Activated CD4-positive, alpha-beta memory T cell treated with anti-CD3 and anti-CD28 coated beads for 36 hours (primary cell): Measurements from ENCODE around the gene PLAAT2. TPM values are rescaled to one million over a fixed set of nuclear protein-coding genes. Genes with fewer than 3 reads are reported as not detected.
"Not testable (repeated sequence)": the region's sequence is repeated elsewhere in the genome, so short reads cannot be mapped to it uniquely, and the experiment has no call there.

ENCODE experiments used
- CTCF ChIA-PET: fragments of 350-600 bp; sonication (Branson Sonifier 250); formaldehyde crosslinking; loops from one replicate; lab custom pipeline; 2021; ENCODE audit warnings: antibody characterized with exemption, inconsistent platforms; lab: Charles Lee
- POLR2A ChIA-PET: fragments of 350-600 bp; sonication (Branson Sonifier 250); formaldehyde crosslinking; loops from one replicate; lab custom pipeline; 2021; ENCODE audit warnings: antibody characterized with exemption; lab: Charles Lee
- DNase-seq: peaks from one replicate; pipeline ENCODE4 v3.0.0-alpha.2; 2020
- H3K27ac Mint-ChIP-seq: one replicate; pipeline ENCODE4 v1.8.0; 2021; ENCODE audit warnings: mixed read lengths
- H3K27me3 Mint-ChIP-seq: one replicate; pipeline ENCODE4 v1.8.0; 2021; ENCODE audit warnings: mixed read lengths
- H3K36me3 Mint-ChIP-seq: one replicate; pipeline ENCODE4 v1.8.0; 2021; ENCODE audit warnings: mixed read lengths
- H3K4me1 Mint-ChIP-seq: one replicate; pipeline ENCODE4 v1.8.0; 2021; ENCODE audit warnings: low read depth, mixed read lengths
- H3K4me3 Mint-ChIP-seq: one replicate; pipeline ENCODE4 v1.8.0; 2021; ENCODE audit warnings: mild to moderate bottlenecking, mixed read lengths
- H3K9me3 Mint-ChIP-seq: one replicate; pipeline ENCODE4 v1.8.0; 2021; ENCODE audit warnings: mixed read lengths
- intact Hi-C: fragments of 100-400 bp; cut with micrococcal nuclease; formaldehyde crosslinking; loops from one replicate; pipeline ENCODE4 v1.15.1; 2023
- total RNA-seq, 2 experiments: library from RNA; stranded (reverse); gene quantifications; one replicate each; pipeline ENCODE4 v1.2.3, GENCODE V29; 2021

Gene PLAAT2
- total RNA-seq, 2 experiments from 2014 or later = 0.44 TPM; not detected in 1

GRCh38 chr11:63556404-63557013 is 6.7 kb downstream of the PLAAT2 start:
- Mint-ChIP-seq H3K27me3 (no peaks in the 10 kb centered on the region), H3K4me1 (peaks cover 41% of the 10 kb centered on the region), H3K27ac (no peak overlapping the region), H3K9me3 (no peaks in the 10 kb centered on the region), H3K36me3 (no peaks in the 10 kb centered on the region), H3K4me3 (no peak overlapping the region)
- ChIA-PET CTCF (no interaction called here), POLR2A (no interaction called here)
- DNase-seq = no peak
- intact Hi-C loops = no loop called here

- Mint-ChIP-seq H3K27me3 (no peaks in the 10 kb centered on the region), H3K36me3 (no peaks in the 10 kb centered on the region), H3K4me3 (peak overlapping the region; percentile 39), H3K27ac (peak overlapping the region; percentile 60), H3K4me1 (peaks cover 35% of the 10 kb centered on the region), H3K9me3 (no peaks in the 10 kb centered on the region)
- POLR2A ChIA-PET = interaction anchor here (1.9 kb wide), 1 partner anchor 12 kb away, joined by 8 read pairs; no protein-coding TSS in a partner anchor
- intact Hi-C loops = no loop called here
- CTCF ChIA-PET = no interaction called here
- DNase-seq = no peak
Observed at GRCh38 chr11:63554877-63555223, 8.3 kb downstream of the PLAAT2 start.

DNA sequence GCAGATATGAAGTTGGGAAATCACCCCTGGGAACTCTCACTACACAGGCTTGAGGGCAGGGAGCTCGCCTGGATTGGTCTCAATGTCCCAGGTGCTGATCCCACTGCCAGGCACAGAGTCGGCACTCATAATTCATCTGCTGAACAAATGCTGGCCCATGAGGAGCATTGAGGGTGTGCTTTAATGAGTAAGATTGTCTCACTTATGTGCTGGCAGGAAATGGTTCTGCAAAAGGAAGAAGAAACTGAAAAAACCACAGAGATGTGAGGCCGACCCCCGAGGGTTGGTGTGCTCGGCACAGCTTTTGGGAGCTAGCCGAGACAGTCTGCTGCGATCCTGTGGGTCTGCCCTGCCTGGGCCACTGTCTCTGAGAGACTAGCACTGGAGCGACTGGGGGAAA is 9.4 kb downstream of the PLAAT2 start:
- H3K4me1 Mint-ChIP-seq = peaks cover 34% of the 10 kb centered on the region
- H3K9me3 Mint-ChIP-seq = no peaks in the 10 kb centered on the region
- DNase-seq = peak; percentile 74
- H3K36me3 Mint-ChIP-seq = no peaks in the 10 kb centered on the region
- ChIA-PET CTCF (interaction anchor here (0.6 to 0.8 kb wide), 2 partner anchors 12 to 185 kb away, joined by 3 read pairs; no protein-coding TSS in a partner anchor), POLR2A (interaction anchor here (1.9 to 3.1 kb wide), 2 partner anchors 10 to 13 kb away, joined by 8 to 20 read pairs; partner anchors contain the start of gene PLAAT2)
- no peaks in the 10 kb centered on the region for H3K27me3 Mint-ChIP-seq
- H3K4me3 Mint-ChIP-seq = peak overlapping the region; percentile 69
- H3K27ac Mint-ChIP-seq = peak overlapping the region; percentile 95
- intact Hi-C loops = loop anchor here (1.0 kb wide), 2 partner anchors 14 to 18 kb away; no protein-coding TSS in a partner anchor

- peaks cover 34% of the 10 kb centered on the region for H3K4me1 Mint-ChIP-seq
Observed at GRCh38 chr11:63552921-63553320, 10.3 kb downstream of the PLAAT2 start.

DNA sequence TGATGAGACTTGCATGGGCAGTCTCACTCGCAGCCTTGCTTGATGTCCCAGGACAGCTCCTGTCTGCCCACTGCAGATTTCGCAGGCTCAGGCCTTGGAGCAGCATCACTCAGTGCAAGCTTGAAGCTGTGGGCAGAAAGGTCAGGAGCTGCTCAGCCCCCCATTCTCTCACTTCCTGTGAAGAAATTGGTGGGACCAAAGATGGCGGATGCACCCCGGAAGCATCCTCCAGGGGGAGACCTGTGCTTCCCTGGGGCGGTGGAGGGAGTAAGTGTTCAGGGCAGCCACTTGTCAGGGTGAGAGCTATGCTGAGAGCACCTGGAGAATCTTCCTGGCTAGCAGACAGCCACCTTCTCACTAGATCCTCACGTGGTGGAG is 11.3 kb downstream of the PLAAT2 start:
- no peak overlapping the region for H3K4me3 Mint-ChIP-seq
- intact Hi-C loops = no loop called here
- H3K4me1 Mint-ChIP-seq = peaks cover 34% of the 10 kb centered on the region
- ChIA-PET CTCF (interaction anchor here (0.6 kb wide), 2 partner anchors 17 to 77 kb away, joined by 3 to 5 read pairs; no protein-coding TSS in a partner anchor), POLR2A (interaction anchor here (1.4 to 3.1 kb wide), 5 partner anchors 9 to 16 kb away, joined by 3 to 20 read pairs (median 7); partner anchors contain the start of genes PLAAT2 and PLAAT4)
- H3K9me3 Mint-ChIP-seq = no peaks in the 10 kb centered on the region
- peaks cover 2% of the 10 kb centered on the region for H3K36me3 Mint-ChIP-seq
- H3K27ac Mint-ChIP-seq = no peak overlapping the region
- DNase-seq = peak; percentile 20
- no peaks in the 10 kb centered on the region for H3K27me3 Mint-ChIP-seq

More at GRCh38 chr11:63552921-63553320, 10.3 kb downstream of the PLAAT2 start:
- intact Hi-C loops = loop anchor here (1.0 kb wide), 2 partner anchors 14 to 18 kb away; no protein-coding TSS in a partner anchor
- CTCF ChIA-PET = no interaction called here
- Mint-ChIP-seq H3K36me3 (no peaks in the 10 kb centered on the region), H3K27ac (peak overlapping the region; percentile 68), H3K9me3 (no peaks in the 10 kb centered on the region), H3K27me3 (no peaks in the 10 kb centered on the region), H3K4me3 (peak overlapping the region; percentile 10)
- POLR2A ChIA-PET = interaction anchor here (3.1 kb wide), 1 partner anchor 11 kb away, joined by 20 read pairs; the partner anchor contains the start of gene PLAAT2
- no peak for DNase-seq

DNA sequence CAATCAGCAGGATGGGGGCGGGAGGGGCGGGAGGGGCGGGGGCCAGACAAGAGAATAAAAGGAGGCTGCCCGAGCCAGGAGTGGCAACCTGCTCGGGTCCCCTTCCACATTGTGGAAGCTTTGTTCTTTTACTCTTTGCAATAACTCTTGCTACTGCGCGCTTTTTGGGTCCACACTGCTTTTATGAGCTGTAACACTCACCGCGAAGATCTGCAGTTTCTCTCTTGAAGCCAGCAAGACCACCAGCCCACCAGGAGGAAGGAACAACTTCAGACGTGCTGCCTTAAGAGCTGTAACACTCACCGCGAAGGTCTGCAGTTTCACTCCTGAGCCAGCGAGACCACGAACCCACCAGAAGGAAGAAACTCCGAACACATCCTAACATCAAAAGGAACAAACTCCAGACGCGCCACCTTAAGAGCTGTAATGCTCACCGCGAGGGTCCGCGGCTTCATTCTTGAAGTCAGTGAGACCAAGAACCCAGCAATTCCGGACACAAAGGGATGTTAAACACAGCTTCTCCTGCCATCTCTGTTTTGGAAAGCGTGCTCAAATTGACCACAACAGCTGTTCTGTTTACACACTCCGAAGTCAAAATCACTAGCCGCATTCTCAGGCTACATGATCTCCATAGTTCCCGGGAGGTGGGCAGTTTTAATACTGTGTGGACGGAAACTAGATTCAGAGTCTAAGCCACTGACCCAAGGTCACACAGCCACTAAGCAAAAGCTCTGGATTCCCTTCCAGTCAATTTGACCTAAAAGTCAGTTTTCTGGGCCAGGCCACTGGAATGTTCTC is 11.9 kb downstream of the PLAAT2 start:
- intact Hi-C loops = no loop called here
- Mint-ChIP-seq H3K36me3 (peaks cover 5% of the 10 kb centered on the region), H3K4me3 (peak overlapping the region; percentile 50), H3K27me3 (no peaks in the 10 kb centered on the region), H3K9me3 (no peaks in the 10 kb centered on the region), H3K27ac (peak overlapping the region; percentile 43), H3K4me1 (peaks cover 34% of the 10 kb centered on the region)
- peak; percentile 31 for DNase-seq
- POLR2A ChIA-PET = interaction anchor here (1.4 to 3.1 kb wide), 5 partner anchors 8 to 16 kb away, joined by 3 to 20 read pairs (median 7); partner anchors contain the start of genes PLAAT2 and PLAAT4
- CTCF ChIA-PET = interaction anchor here (0.6 kb wide), 1 partner anchor 78 kb away, joined by 5 read pairs; no protein-coding TSS in a partner anchor

DNA sequence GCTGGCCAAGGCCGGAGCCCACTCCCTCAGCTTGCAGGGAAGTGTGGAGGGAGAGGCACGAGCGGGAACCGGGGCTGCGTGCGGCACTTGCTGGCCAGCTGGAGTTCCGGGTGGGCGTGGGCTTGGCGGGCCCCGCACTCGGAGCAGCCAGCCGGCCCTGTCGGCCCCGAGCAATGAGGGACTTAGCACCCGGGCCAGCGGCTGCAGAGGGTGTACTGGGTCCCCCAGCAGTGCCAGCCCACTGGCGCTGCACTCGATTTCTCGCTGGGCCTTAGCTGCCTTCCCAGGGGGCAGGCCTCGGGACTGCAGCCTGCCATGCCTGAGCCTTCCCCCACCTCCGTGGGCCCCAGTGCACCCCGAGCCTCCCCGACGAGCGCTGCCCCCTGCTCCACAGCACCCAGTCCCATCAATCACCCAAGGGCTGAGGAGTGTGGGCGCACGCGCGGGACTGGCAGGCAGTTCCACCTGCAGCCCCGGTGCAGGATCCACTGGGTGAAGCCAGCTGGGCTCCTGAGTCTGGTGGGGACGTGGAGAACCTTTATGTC is 13.0 kb downstream of the PLAAT2 start:
- H3K27me3 Mint-ChIP-seq, H3K9me3 Mint-ChIP-seq, H3K27ac Mint-ChIP-seq, CTCF ChIA-PET, H3K4me3 Mint-ChIP-seq, DNase-seq, H3K36me3 Mint-ChIP-seq, intact Hi-C loops: not testable (repeated sequence)
- POLR2A ChIA-PET = interaction anchor here (2.0 to 2.8 kb wide), 2 partner anchors 12 to 14 kb away, joined by 7 read pairs; partner anchors contain the start of gene PLAAT4
- H3K4me1 Mint-ChIP-seq = peaks cover 34% of the 10 kb centered on the region

- H3K9me3 Mint-ChIP-seq = no peaks in the 10 kb centered on the region
- peaks cover 30% of the 10 kb centered on the region for H3K4me1 Mint-ChIP-seq
- no peak overlapping the region for H3K27ac Mint-ChIP-seq
- peaks cover 11% of the 10 kb centered on the region for H3K36me3 Mint-ChIP-seq
- H3K4me3 Mint-ChIP-seq = no peak overlapping the region
- CTCF ChIA-PET = interaction anchor here (1.0 kb wide), 1 partner anchor 12 kb away, joined by 4 read pairs; the partner anchor contains the start of gene PLAAT4
- H3K27me3 Mint-ChIP-seq = no peaks in the 10 kb centered on the region
- POLR2A ChIA-PET = no interaction called here
- no peak for DNase-seq
- intact Hi-C loops = no loop called here
Observed at GRCh38 chr11:63549411-63549810, 13.8 kb downstream of the PLAAT2 start.

GRCh38 chr11:63548178-63548577 is 15.0 kb downstream of the PLAAT2 start:
- Mint-ChIP-seq H3K4me3 (no peak overlapping the region), H3K27ac (no peak overlapping the region)

GRCh38 chr11:63547061-63547460 is 16.1 kb downstream of the PLAAT2 start:
- POLR2A ChIA-PET = no interaction called here
- DNase-seq = no peak
- Mint-ChIP-seq H3K27me3 (no peaks in the 10 kb centered on the region), H3K27ac (no peak overlapping the region), H3K9me3 (no peaks in the 10 kb centered on the region), H3K4me3 (no peak overlapping the region), H3K36me3 (peaks cover 14% of the 10 kb centered on the region), H3K4me1 (peaks cover 19% of the 10 kb centered on the region)
- intact Hi-C loops = no loop called here
- CTCF ChIA-PET = no interaction called here

More at GRCh38 chr11:63548178-63548577, 15.0 kb downstream of the PLAAT2 start:
- no peak for DNase-seq
- ChIA-PET CTCF (no interaction called here), POLR2A (no interaction called here)
- Mint-ChIP-seq H3K9me3 (no peaks in the 10 kb centered on the region), H3K36me3 (peaks cover 14% of the 10 kb centered on the region), H3K27me3 (no peaks in the 10 kb centered on the region), H3K4me1 (peaks cover 21% of the 10 kb centered on the region)
- intact Hi-C loops = no loop called here

GRCh38 chr11:63543711-63544110 is 19.5 kb downstream of the PLAAT2 start:
- Mint-ChIP-seq H3K4me1 (peaks cover 23% of the 10 kb centered on the region), H3K27ac (no peak overlapping the region), H3K27me3 (no peaks in the 10 kb centered on the region), H3K9me3 (no peaks in the 10 kb centered on the region), H3K4me3 (no peak overlapping the region), H3K36me3 (peaks cover 14% of the 10 kb centered on the region)
- CTCF ChIA-PET = interaction anchor here (0.9 kb wide), 1 partner anchor 65 kb away, joined by 3 read pairs; no protein-coding TSS in a partner anchor
- POLR2A ChIA-PET = interaction anchor here (0.6 kb wide), 1 partner anchor 8 kb away, joined by 3 read pairs; no protein-coding TSS in a partner anchor
- intact Hi-C loops = no loop called here
- no peak for DNase-seq
